Stimulated activated CD4-positive, alpha-beta T cell treated with anti-CD3 and anti-CD28 coated beads, Interleukin-1b, Interleukin-23, amount 100 ng/mL, for 4 hours (primary cell): Measurements from ENCODE around the gene CAPN15.
"Not testable (repeated sequence)": the region's sequence is repeated elsewhere in the genome, so short reads cannot be mapped to it uniquely, and the experiment has no call there.

Experiments
- DNase-seq, 2 donors: peaks; one replicate each; pipeline ENCODE4 v3.0.0-alpha.2; 2020; ENCODE audit warnings: low read depth in 2 of 2

The CAPN15 gene

GRCh38 chr16:527015-527903 is at the start of gene CAPN15:
Gene CAPN15 (plus strand): TSS chr16:527712. CDS start chr16:546839, 19,127 bp downstream.
- peak; percentile 79 to 82 for DNase-seq

- DNase-seq: not testable (repeated sequence)
Observed at GRCh38 chr16:478287-478686, 49.2 kb upstream of the CAPN15 start.

GRCh38 chr16:482468-483185 is 44.9 kb upstream of the CAPN15 start:
- no peak for DNase-seq

- DNase-seq: no peak
Observed at GRCh38 chr16:483341-484075, 44.0 kb upstream of the CAPN15 start.

GRCh38 chr16:489606-490005 is 37.9 kb upstream of the CAPN15 start:
- no peak for DNase-seq

GRCh38 chr16:490768-491167 is 36.7 kb upstream of the CAPN15 start:
- DNase-seq: no peak

GRCh38 chr16:491220-491919 is 36.1 kb upstream of the CAPN15 start:
- no peak for DNase-seq

GRCh38 chr16:492211-492875 is 35.2 kb upstream of the CAPN15 start:
- no peak for DNase-seq

- not testable (repeated sequence) for DNase-seq
Observed at GRCh38 chr16:494676-495075, 32.8 kb upstream of the CAPN15 start.

GRCh38 chr16:495127-495748 is 32.3 kb upstream of the CAPN15 start:
- DNase-seq: no peak

GRCh38 chr16:496097-496886 is 31.2 kb upstream of the CAPN15 start:
- DNase-seq: no peak

GRCh38 chr16:497258-497657 is 30.3 kb upstream of the CAPN15 start:
- DNase-seq: no peak

GRCh38 chr16:499924-500323 is 27.6 kb upstream of the CAPN15 start:
- DNase-seq: no peak

GRCh38 chr16:500709-501108 is 26.8 kb upstream of the CAPN15 start:
- DNase-seq: no peak

- DNase-seq: no peak
Observed at GRCh38 chr16:502179-502943, 25.2 kb upstream of the CAPN15 start.

GRCh38 chr16:503150-504071 is 24.1 kb upstream of the CAPN15 start:
- no peak for DNase-seq

GRCh38 chr16:505479-506245 is 21.9 kb upstream of the CAPN15 start:
- no peak for DNase-seq
